HL-60 (cell line): Measurements from ENCODE around the gene TMBIM6.

Source experiments
- CTCF ChIP-seq: IDR thresholded peaks from one replicate; pipeline ENCODE4 v1.5.1; 2011; ENCODE audit warnings: low read length, control low read depth, inconsistent platforms; ENCODE audit not compliant: insufficient read depth
- GABPA ChIP-seq: IDR thresholded peaks from 2 replicates; pipeline ENCODE4 v1.6.1; 2012; ENCODE audit warnings: low read depth
- POLR2AphosphoS5 ChIP-seq: IDR thresholded peaks from 2 replicates; pipeline ENCODE4 v1.6.1; 2012; ENCODE audit warnings: low read depth
- REST ChIP-seq: IDR thresholded peaks from 2 replicates; pipeline ENCODE4 v1.6.1; 2012; ENCODE audit warnings: low read depth; ENCODE audit not compliant: insufficient replicate concordance
- SPI1 ChIP-seq: IDR thresholded peaks from 2 replicates; pipeline ENCODE4 v1.6.1; 2012; ENCODE audit warnings: low read depth, mild to moderate bottlenecking, borderline replicate concordance

GRCh38 chr12:49807991-49808580 lies 66.7 kb downstream of the TMBIM6 start:
- TF ChIP-seq CTCF = no peak
- TF ChIP-seq POLR2AphosphoS5 = no peak
- no peak for TF ChIP-seq REST
- TF ChIP-seq GABPA = no peak
- no peak for TF ChIP-seq SPI1
